Astrocyte (in vitro differentiated cells and primary cell): ENCODE data around the gene ARID4B.
A peak's percentile ranks its signal among the peaks of the same experiment; 100 is the strongest.

Source experiments
- CTCF ChIP-seq: IDR thresholded peaks from 2 replicates; pipeline ENCODE4 v1.5.1; 2011; ENCODE audit warnings: low read depth, mild to moderate bottlenecking, inconsistent platforms, low read length, moderate library complexity; ENCODE audit not compliant: insufficient read depth
- EZH2 ChIP-seq: IDR thresholded peaks from 2 replicates; pipeline ENCODE4 v1.6.1; 2012; ENCODE audit warnings: mild to moderate bottlenecking, low read length, inconsistent platforms; ENCODE audit not compliant: insufficient read depth

GRCh38 chr1:235328271-235329138 lies 526 bp upstream of the ARID4B start, which contains the start of gene GGPS1:
- TF ChIP-seq CTCF (peak; percentile 14), EZH2 (no peak)
